Panc1 (cell line): ENCODE data around the gene ZDHHC14.

Experiments
- CTCF ChIP-seq: fragments of 450-650 bp; IDR thresholded peaks from 2 replicates; pipeline ENCODE4 v1.5.1; 2017; ENCODE audit warnings: mild to moderate bottlenecking
- POLR2AphosphoS5 ChIP-seq: IDR thresholded peaks from 2 replicates; pipeline ENCODE4 v1.6.1; 2012; ENCODE audit warnings: mild to moderate bottlenecking, low read depth, low read length, moderate library complexity
- REST ChIP-seq, 2 experiments: IDR thresholded peaks; 2 replicates each; pipeline ENCODE4 v1.6.1; 2011 to 2012; ENCODE audit warnings: low read depth in 2 of 2, control low read depth in 1 of 2, low read length in 1 of 2, mild to moderate bottlenecking in 1 of 2, moderate library complexity in 1 of 2; ENCODE audit not compliant: insufficient read depth in 1 of 2
- SIN3A ChIP-seq: IDR thresholded peaks from 2 replicates; pipeline ENCODE4 v1.6.1; 2012; ENCODE audit warnings: low read depth, mild to moderate bottlenecking, low read length, moderate library complexity, borderline replicate concordance; ENCODE audit not compliant: insufficient read depth

GRCh38 chr6:157464653-157465535 lies 83.9 kb downstream of the ZDHHC14 start:
- TF ChIP-seq CTCF (no peak), POLR2AphosphoS5 (no peak), SIN3A (no peak), REST (IDR thresholded peaks at IDR 0.05; ENCODE audit: insufficient read depth in 1 of 2, low read depth in 2 of 2, low read length in 1 of 2) (no peak)
